GM21825 (cell line): Measurements from ENCODE around the gene YBX1.

Experiments used
- ATAC-seq: cut with Tn5 transposase; IDR thresholded peaks from one replicate; pipeline ENCODE4 v1.9.1; 2021; ENCODE audit warnings: mild to moderate bottlenecking, moderate library complexity; ENCODE audit not compliant: unreplicated experiment

The YBX1 gene

DNA sequence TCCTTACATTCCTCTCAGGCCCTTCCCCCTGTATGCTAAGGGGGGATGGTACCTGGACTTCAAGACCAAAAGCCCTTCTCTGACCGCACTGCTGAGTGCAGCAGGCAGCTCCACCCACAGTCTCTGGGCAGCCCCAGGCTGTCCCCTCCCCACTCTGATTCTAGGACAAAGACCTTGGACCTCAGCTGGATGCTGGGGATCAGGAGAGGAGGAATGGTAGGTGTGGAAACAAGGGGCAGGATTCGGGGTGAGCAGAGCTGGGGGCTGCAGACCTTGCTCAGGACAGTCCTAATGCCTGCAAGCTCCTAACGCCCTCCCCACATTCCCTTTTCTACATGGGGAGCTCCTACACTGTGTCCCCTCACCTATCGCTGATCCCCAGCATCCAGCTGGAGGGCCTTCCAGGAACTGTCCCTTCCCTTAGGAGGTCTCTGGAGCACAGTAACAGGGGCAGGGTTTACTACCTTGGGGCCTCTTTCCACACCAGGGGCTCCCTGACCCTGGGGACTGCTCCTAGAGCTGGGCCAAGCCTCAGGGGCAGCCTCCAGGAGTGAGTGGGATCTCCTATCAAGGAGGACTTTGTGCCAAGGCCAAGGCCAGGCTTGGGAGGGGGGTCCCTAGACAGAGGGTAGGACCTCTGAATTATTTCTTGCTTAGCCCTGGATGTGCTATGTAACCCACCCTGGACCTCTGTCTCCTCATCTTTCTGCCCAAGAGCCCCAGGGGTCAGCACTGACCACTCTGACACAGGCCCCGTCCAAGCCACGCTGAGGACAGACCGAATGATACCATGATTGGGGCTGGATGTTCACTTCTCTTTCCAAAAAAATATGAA lies 52.2 kb downstream of the YBX1 start:
- no peak for ATAC-seq

DNA sequence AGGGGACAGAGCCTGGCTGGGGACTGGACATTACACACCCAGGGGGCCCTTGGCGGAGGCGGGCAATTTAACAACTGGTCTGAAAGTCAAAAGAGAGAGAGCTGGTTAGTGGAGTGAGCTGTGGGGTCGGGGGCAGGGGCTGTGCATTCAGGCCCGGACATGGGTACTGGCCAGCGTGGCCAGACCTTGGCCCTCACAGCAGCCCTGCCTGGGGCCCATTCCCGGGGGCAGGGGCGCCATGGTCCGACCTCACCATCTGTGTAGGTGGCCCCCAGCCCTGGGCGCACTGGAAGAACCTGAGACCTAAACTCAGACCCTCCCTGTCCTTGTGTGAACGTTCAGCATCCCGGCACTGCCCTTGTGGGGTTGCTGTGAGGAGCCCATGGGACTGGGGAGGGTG lies 52.8 kb downstream of the YBX1 start:
- ATAC-seq: no peak

DNA sequence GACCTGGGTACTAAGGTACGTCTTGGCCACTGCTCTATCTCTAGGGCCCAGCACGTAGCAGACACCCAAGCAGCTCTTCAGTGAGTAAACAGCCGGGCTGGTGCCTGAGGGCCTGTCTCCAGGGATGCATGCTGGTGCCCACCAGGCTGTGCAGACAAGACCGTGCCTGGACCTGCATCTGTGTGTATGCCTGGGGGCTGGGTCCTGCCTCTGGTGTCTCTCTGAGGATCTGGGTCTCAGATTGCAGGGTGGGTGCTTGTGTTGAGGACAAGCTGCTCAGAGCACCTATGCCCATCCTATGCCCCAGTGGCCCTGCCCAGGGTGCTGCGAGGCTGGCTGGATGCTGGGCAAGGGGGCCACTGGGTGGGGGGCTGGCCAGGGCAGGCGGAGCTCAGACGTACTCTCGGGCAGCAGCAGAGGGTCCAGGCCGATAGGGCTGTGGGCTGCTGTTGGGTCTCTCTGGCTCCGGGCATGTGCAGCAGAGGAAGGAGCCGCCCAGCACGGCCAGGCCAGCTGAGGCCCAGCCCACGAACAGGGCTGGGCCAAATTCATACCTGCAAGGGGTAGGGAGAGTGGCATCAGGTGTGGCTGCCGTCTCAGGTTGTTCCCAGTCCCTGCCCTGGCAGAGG lies 53.4 kb downstream of the YBX1 start:
- ATAC-seq: no peak

DNA sequence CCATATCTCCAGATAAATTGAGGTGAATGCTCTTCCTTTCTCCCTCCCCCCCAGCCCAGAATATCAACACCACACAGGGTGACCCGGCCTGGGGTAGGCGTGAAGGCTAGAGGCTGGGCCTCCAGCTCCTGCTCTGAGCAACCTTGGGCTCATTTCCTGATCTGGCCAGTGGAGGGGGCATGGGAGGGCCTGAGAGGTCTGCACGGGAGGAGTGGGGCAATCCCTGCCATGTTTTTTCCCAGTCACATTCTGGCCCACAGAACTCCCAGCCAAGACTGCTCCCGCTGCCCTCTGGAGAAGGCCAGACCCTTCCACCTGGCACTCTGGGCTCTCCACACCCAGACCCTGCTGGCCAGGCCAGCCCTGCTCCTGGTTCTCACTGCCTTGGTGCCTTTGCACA lies 53.9 kb downstream of the YBX1 start:
- ATAC-seq: no peak

DNA sequence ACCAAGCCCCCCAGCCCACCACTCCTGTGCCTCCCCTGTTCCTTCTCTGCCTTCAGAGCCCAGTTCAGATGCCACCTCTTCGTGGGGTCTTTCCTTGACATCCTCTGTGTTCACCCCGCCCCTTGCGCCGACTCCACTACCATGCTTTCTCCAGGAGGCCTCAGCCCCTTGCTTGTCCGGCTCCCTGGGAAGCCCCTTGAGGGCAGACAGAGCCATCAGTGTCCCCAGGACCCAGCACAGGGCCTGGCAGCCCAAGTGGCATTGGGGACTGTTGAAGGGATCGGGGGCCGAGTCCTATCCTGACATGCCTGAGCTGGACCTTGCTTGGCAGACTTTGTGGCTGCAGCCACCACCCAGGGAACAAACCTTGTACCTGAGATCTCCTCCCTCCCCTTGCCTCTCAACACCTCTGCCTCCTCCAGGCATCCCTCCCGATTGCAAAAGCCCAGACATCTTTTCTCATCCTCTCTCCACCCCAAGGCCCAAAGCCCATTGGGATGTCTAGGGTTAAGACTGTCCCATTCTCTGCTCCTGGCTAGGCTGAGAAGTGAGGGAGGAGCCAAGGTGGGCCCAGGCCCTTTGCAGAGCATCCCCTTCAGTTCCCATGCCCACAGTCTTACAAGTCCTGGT lies 54.5 kb downstream of the YBX1 start:
- no peak for ATAC-seq

DNA sequence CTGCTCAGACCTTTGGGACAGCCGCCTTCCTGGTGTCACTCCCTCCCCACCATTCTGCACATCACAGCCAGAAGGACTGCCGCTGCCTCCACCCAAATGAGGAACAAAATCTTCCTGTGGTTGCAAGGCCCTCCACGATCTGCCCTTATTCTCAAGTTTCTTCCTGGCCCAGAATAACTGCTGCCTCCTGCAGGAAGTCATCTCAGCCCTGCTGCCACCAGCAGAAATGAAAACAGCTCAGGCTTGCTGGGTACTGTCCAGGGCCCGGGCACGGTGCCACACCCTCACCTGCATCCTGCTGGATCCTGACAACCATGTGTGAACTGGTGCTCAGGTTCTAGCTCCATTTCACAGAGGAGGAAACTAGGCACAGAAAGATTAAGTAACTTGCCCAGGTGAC lies 55.0 kb downstream of the YBX1 start:
- no peak for ATAC-seq

DNA sequence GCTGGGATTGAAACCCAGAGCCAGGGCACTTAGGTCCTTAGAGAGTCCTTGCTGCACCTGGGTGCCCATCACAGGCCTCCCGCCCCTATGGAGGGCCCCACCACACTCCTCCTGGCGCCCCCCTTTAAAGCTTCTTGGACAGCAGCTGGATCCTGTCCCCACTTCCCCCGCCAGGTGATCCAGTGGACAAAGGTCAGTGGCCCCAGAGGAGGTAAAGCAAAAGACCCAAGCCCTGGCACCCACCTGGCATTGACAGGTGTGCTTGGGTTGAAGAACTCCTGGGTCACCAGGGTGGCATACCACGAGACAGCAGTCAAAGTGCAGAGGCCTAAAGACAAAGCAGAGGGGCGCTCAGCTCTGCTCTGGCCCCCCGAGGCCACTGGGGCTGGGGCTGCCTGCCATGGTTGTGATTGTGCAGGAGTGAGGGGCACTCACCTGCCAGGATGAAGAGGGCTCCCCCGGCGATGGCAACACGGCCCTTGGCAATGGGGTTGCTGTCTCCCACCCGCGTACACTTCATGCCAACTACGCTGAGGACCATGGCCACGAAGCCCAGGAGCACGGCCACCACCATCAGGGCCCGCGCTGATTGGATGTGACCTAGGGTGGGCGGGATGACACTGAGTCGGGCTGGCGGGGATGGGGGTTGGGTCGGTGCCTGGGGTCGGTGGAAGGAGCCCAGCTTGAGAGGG lies 55.9 kb downstream of the YBX1 start:
- no peak for ATAC-seq

DNA sequence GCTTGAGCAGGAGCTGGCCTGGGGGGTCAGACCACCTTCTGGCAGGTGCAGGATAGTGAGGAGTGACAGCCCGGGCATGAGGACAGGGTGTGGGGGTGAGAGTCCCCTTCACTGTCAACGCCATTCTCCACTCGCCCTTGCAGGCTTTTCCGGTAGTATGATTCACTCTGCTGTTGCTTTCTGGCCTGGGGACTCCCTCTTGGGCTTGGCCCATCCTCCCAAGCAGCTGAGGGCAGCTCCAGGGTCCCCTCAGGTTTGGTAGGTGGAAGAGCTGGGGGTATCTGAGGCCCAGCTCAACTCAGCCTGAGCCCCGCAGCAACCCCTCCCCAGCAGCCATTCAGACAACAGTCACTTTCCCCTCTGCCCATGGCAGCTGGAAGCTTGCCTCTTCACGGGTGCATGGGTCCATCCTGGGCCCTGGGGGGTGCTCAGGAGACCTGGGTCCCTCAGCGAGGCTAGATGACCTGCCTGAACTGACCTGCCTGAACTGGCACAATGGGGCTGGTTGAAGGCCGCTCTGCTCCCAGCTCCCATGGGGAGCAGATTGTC lies 56.5 kb downstream of the YBX1 start:
- ATAC-seq: no peak

DNA sequence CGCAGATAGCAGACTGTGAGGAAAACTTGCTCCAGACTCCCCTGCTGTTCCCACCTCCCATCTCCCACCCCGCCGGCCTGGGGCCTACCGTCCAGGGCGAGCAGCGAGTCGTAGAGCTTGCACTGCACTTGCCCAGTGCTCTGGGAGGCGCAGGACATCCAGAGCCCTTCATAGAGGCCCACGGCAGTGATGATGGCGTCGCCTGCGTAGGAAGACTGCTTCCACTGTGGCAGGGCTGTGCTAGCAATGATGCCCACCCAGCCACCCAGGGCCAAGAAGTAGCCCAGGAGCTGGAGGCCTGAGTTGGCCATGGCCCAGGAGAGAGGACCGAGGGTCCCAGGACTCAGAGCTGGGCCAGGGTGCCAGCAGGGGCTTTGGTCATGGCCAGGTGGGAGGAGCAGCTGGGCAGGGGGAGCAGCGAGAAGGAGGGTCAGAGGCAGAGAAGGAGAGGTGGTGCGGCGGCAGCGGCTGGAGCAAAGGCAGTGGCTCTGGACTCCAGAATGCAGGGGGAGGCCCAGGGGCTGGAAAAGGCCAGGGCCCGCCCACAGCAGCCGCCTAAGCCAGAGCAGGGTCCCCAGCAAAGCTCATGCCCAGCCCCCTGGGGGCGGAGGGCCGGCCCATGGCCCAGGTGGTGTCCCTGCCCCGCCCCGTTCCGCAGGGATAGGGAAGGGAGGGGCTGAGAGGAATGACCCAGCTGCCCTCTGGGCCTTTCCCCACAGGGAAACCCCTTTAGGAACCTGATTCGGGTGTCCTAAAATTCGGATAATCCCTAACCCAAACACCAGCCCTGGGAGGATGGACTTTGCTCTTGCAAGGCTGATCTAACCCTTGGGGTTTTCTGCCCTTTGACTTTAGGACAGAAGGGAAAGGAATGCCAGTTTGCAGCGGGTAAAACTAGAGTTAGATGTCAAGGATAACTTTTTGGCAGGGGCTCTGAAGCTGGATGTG lies 57.8 kb downstream of the YBX1 start, which contains the start of gene CLDN19:
Gene CLDN19 (minus strand): TSS at position 484 of the 948 bp plus-strand sequence. CDS start 173 bp downstream, at position 311.
- ATAC-seq: no peak

DNA sequence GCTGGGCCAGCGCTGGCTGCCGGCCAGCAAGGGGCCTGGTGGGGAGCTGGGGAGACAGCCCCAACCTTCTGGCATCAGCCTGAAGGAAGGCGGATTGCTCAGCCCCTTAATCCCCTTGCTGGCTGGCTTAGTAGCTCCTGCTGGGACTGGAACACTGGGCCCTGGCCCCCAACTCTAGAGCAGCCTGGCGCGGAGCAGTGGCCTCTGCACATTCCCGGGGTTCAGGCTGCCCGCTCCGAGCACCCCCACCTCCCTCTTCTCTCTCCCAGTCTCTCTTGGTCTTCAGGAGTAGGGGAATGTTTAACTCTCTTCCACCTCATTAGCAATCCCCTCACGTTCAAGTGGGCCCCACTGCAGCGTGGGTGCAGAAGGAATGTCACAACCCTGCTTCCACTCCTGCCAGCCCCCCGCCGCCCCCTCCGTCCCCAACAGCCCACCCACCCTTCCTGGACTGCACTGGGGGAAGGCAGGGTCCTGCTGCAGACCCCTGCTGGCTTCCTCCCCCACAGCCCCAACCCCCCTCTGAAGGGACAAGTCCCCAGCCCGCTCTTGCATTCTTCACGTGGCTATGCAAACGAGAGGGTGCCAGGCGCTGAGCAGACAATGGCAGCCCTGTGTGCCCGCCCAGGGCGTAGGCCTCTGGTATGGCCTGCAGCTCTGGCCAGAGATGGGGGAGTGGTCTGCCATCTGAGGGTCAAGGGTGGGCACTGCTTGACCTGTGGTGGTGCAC lies 58.8 kb downstream of the YBX1 start:
- no peak for ATAC-seq

DNA sequence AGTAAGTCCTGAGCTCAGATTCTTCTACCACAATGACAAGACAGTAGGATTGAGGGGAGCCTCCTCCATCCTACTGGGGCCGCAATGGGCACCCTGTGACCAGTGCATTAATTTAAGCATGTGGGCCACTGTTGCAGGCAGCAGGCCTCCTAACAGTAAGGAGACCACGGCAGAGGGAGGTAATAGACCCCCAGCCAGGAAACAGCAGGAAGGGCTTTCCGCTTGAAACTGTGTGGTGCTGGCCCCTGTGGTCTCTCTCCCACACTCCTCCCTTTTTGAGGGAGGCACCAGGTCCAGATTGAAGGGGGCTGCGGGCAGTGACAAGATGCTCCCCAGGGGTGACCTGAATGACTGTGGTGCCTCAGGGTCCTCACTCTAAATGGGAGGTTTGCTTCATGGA lies 59.5 kb downstream of the YBX1 start:
- no peak for ATAC-seq

DNA sequence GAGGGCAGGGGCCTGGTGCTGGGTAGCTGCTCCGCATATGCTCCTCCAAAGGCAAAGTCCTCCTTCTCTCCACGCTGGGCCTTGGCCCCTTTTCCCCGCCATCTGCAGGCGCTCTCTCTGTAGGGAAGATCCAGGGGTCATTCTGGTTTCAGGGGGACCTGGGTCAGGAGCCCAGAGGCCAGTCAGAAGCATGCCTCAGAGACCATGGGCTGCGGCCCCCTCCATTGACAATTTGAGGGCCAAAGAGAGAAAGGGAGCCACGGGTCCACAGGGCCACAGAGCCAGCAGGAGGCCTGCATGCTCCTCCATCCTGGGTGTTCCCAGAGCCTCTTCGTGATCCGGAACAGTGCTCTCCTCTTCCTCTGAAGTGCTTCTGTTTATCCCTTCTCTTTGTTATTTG lies 59.9 kb downstream of the YBX1 start:
- no peak for ATAC-seq

DNA sequence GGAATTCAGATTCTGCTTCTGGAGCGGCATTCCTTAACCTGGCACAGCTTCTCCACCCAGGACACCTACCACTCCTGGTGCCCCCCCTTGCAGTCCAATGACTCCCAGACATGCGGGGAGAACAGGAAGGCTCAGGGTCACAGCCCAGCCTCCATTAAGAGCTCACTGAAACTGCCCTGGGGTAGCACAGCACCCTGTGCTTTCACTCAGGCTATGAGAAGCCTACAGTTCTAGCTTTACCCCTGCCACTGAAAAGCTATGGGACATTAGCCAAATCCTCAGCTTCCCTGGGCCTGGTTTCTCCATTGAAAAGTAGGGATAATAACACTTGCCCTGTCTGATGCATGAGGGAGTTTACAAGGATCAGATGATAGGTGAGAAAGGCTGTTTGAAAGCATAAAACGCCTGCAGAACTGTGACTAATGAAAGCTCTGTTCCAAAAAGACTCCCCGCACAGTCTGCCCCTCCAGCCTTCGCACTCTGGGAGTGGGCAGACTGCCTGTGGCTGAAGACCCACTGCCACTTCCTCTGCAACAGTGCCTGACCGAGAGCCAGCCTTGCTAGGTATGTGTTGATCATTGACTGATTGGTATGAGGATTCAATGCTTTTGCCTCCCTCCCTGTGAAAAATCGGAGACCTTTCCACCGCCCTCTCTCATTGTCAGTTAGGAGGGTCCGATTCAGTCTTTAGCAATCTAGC lies 60.5 kb downstream of the YBX1 start:
- no peak for ATAC-seq

DNA sequence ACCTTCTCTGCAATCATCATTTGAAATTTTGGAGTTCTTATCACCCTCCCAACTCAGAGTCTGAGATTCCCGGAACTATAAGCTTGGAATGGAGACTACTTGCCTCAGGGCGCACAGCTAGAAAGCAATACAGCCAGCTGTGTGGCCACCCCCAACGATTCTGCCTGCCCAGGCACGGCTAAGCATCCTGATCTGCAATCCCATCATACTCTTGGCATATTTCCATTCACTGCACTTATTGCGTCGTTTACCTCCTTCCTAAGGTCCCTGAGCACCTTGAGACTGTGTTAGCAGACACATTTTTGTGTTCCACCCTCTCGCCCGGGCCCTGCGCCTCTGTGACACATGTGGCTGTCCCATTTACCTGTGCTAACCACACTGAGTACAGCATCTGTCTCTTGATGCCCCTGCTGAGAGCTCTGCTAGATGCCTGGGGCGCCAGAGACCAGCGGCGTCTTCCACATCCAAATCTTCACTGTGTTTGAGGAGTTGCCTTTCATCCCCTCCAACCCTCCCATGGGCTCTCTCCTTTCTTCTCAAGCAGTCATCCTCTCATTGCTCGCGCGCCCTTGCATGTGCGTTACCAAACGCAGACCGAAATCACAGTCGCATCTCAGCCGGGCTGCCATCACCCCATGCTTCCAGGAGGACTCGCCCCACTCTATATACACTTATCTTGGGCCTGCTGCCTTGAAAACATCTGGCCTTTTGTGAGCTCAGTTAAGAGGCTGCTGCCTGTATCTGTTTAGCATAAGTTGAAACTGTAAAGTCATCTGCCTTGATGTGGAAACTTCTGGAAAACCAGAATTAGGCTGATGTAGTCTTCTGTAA lies 61.3 kb downstream of the YBX1 start:
- no peak for ATAC-seq

DNA sequence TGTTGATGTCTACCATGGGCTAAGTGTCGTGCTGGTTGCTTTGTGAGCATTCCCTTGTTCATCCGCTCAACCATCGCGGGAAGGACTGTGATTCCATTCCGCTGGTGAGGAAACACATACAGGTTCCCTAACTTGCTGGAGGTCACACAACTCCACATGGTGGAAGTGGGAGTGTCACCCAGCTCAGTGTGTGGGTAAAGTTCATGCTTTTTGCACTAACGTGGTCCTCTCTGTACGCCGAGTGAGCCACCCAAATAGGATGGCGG lies 61.9 kb downstream of the YBX1 start:
- no peak for ATAC-seq

DNA sequence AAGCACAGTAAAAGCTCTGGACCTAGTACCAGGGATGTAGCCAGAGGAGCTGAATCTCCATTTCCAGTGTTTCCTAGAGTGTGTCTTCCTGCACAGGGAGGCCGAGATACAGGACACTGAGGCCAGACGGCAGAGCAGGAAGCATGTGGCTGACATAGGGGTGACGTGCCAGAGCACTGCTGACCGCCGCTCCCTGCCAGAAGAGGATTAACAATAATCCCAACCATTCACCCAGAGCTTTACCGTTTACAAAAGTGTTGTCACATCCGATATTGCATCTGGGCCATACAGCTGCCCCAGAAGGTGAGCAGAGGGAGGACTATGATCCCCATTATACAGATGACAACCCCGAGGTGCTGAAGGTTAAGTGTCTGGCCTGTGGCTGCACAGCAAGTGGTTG lies 63.6 kb downstream of the YBX1 start:
- ATAC-seq: no peak

DNA sequence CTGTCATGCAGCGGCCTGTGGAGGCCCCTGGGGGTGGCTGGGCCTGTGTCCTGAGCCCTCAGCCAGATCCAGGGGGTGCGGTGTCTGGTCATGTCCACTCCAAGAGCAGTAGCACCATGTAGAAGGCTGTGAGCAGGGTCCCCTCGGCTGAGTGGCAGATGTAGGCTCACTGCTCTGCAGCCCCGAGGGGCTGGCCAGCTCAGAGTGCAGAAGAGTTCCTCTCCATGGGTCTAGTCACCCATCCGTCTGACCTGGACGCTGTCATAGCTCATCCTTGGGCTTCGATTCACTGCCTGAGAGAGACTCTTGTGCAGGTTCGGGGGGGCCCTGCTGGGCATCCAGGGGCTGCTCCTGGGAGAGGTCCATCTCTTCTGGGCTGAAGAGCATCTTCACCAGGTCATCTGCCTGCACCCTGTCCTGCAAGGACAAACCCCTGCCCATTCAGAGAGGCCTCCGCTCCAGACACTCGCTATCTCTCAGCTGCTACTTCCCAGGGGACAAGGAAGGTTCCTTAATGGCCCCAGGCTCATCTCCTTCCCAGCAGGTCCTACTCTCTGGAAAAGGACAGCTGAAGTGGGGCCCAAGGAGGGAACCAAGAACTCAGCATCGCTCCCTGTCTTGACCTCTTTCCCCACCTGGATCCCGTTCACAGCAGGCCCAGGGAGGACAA lies 64.4 kb downstream of the YBX1 start:
- no peak for ATAC-seq

DNA sequence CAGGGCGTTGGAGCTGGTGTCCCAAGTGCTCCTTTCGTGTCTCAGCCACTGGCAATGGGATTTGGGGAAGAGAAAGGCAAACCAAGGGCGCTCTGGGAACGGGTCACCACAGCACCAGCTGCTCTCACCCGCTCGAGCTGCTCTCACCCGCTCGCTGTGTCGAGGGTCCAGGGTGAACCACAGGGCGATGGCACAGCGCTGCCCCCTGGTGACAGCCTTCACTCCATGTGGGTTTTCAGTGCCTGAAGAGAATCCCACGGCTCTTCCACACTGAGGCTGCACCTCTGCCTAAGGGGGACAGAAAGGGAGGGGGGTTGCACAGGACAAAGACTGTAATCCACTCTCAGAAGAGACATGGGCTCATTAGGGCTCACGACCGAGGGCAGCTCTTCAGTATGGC lies 64.9 kb downstream of the YBX1 start:
- no peak for ATAC-seq
